Measurements from ENCODE around the gene PLCB2. TPM values are rescaled to one million over a fixed set of nuclear protein-coding genes. Genes with fewer than 3 reads are reported as not detected.

PLCB2 gene
- total and polyA plus RNA-seq, 5 donors: 11.5 to 28.9 (median 19.5) TPM

- intact Hi-C loops (cut with DNase I): loop anchor here in 3 of 4 donors (2.0 to 5.0 kb wide), 2 partner anchors 32 to 34 kb away; no protein-coding TSS in a partner anchor
- no peaks in the 10 kb centered on the region for H3K9me3 ChIP-seq (ENCODE audit: control insufficient read depth, low read length)
- DNase-seq (no peak), ATAC-seq (no peak)
- no peak overlapping the region for H3K4me3 ChIP-seq (ENCODE audit: low read length)
- no peaks in the 10 kb centered on the region for H3K27me3 ChIP-seq (ENCODE audit: control insufficient read depth, insufficient read depth)
- H3K27ac ChIP-seq (ENCODE audit: low read length): no peak overlapping the region
- H3K4me1 ChIP-seq (ENCODE audit: control insufficient read depth, insufficient read depth, low read length): no peaks in the 10 kb centered on the region
- 61% methylated on average over 3 of the region's 3 CpGs for WGBS
These were observed 3.3 kb upstream of the PLCB2 start for GRCh38 chr15:40310993-40311392.

GRCh38 chr15:40310001-40310959 lies 2.5 kb upstream of the PLCB2 start:
- DNase-seq (peak; percentile 61 to 87 (median 82)), ATAC-seq (peak; percentile 70)
- intact Hi-C loops (cut with DNase I): loop anchor here in 3 of 4 donors (2.0 to 5.0 kb wide), 2 partner anchors 31 to 33 kb away; no protein-coding TSS in a partner anchor
- Histone ChIP-seq H3K27me3 (ENCODE audit: control insufficient read depth, insufficient read depth) (no peaks in the 10 kb centered on the region), H3K9me3 (ENCODE audit: control insufficient read depth, low read length) (no peaks in the 10 kb centered on the region), H3K27ac (ENCODE audit: low read length) (no peak overlapping the region), H3K4me1 (ENCODE audit: control insufficient read depth, insufficient read depth, low read length) (no peaks in the 10 kb centered on the region), H3K4me3 (ENCODE audit: low read length) (no peak overlapping the region)
- 13% methylated on average over 4 of the region's 4 CpGs for WGBS

GRCh38 chr15:40309344-40309862 lies 1.7 kb upstream of the PLCB2 start:
- 66% methylated on average over 8 of the region's 8 CpGs for WGBS
- intact Hi-C loops (cut with DNase I): no loop called here
- Histone ChIP-seq H3K4me3 (ENCODE audit: low read length) (no peak overlapping the region), H3K4me1 (ENCODE audit: control insufficient read depth, insufficient read depth, low read length) (no peaks in the 10 kb centered on the region), H3K27ac (ENCODE audit: low read length) (no peak overlapping the region), H3K27me3 (ENCODE audit: control insufficient read depth, insufficient read depth) (no peaks in the 10 kb centered on the region), H3K9me3 (ENCODE audit: control insufficient read depth, low read length) (no peaks in the 10 kb centered on the region)
- no peak for ATAC-seq
- DNase-seq: no peak

- ATAC-seq (no peak), DNase-seq (peak in 1 of 3 donors; percentile 42)
- Histone ChIP-seq H3K4me1 (ENCODE audit: control insufficient read depth, insufficient read depth, low read length) (no peaks in the 10 kb centered on the region), H3K27me3 (ENCODE audit: control insufficient read depth, insufficient read depth) (no peaks in the 10 kb centered on the region), H3K4me3 (ENCODE audit: low read length) (no peak overlapping the region), H3K9me3 (ENCODE audit: control insufficient read depth, low read length) (no peaks in the 10 kb centered on the region), H3K27ac (ENCODE audit: low read length) (no peak overlapping the region)
- intact Hi-C loops (cut with DNase I): no loop called here
- 81% methylated on average over 7 of the region's 7 CpGs for WGBS
These were observed 827 bp downstream of the PLCB2 start for GRCh38 chr15:40306908-40307307.

- H3K4me1 ChIP-seq (ENCODE audit: control insufficient read depth, insufficient read depth, low read length): no peaks in the 10 kb centered on the region
- no peaks in the 10 kb centered on the region for H3K9me3 ChIP-seq (ENCODE audit: control insufficient read depth, low read length)
- 91% methylated on average over 5 of the region's 5 CpGs for WGBS
- no peak overlapping the region for H3K4me3 ChIP-seq (ENCODE audit: low read length)
- no peaks in the 10 kb centered on the region for H3K27me3 ChIP-seq (ENCODE audit: control insufficient read depth, insufficient read depth)
- DNase-seq: peak in 1 of 3 donors; percentile 48
- H3K27ac ChIP-seq (ENCODE audit: low read length): no peak overlapping the region
- intact Hi-C loops (cut with DNase I): no loop called here
- ATAC-seq: peak in 1 of 2 donors; percentile 2
These were observed 1.4 kb downstream of the PLCB2 start for GRCh38 chr15:40306371-40306770.

- H3K4me3 ChIP-seq (ENCODE audit: low read length): no peak overlapping the region
- intact Hi-C loops (cut with DNase I): no loop called here
- H3K27ac ChIP-seq (ENCODE audit: low read length): no peak overlapping the region
- no peaks in the 10 kb centered on the region for H3K4me1 ChIP-seq (ENCODE audit: control insufficient read depth, insufficient read depth, low read length)
- H3K27me3 ChIP-seq (ENCODE audit: control insufficient read depth, insufficient read depth): no peaks in the 10 kb centered on the region
- ATAC-seq (no peak), DNase-seq (no peak)
- 94% methylated on average over 4 of the region's 4 CpGs for WGBS
- no peaks in the 10 kb centered on the region for H3K9me3 ChIP-seq (ENCODE audit: control insufficient read depth, low read length)
These were observed 2.5 kb downstream of the PLCB2 start for GRCh38 chr15:40305281-40305680.

- no peak for ATAC-seq
- no peak overlapping the region for H3K27ac ChIP-seq (ENCODE audit: low read length)
- intact Hi-C loops (cut with DNase I): no loop called here
- H3K9me3 ChIP-seq (ENCODE audit: control insufficient read depth, low read length): no peaks in the 10 kb centered on the region
- no peaks in the 10 kb centered on the region for H3K4me1 ChIP-seq (ENCODE audit: control insufficient read depth, insufficient read depth, low read length)
- DNase-seq: no peak
- 92% methylated on average over 2 of the region's 2 CpGs for WGBS
- H3K27me3 ChIP-seq (ENCODE audit: control insufficient read depth, insufficient read depth): no peaks in the 10 kb centered on the region
- no peak overlapping the region for H3K4me3 ChIP-seq (ENCODE audit: low read length)
These were observed 4.2 kb downstream of the PLCB2 start for GRCh38 chr15:40303576-40303975.

GRCh38 chr15:40302981-40303380 lies 4.8 kb downstream of the PLCB2 start:
- intact Hi-C loops (cut with DNase I): no loop called here
- H3K27me3 ChIP-seq (ENCODE audit: control insufficient read depth, insufficient read depth): no peaks in the 10 kb centered on the region

GRCh38 chr15:40302288-40302886 lies 5.3 kb downstream of the PLCB2 start:
- Histone ChIP-seq H3K27me3 (ENCODE audit: control insufficient read depth, insufficient read depth) (no peaks in the 10 kb centered on the region), H3K4me3 (ENCODE audit: low read length) (no peak overlapping the region), H3K27ac (ENCODE audit: low read length) (no peak overlapping the region), H3K4me1 (ENCODE audit: control insufficient read depth, insufficient read depth, low read length) (no peaks in the 10 kb centered on the region), H3K9me3 (ENCODE audit: control insufficient read depth, low read length) (no peaks in the 10 kb centered on the region)
- WGBS: 88% methylated on average over 19 of the region's 19 CpGs
- ATAC-seq (no peak), DNase-seq (peak in 1 of 3 donors; percentile 61)
- intact Hi-C loops (cut with DNase I): no loop called here

More at GRCh38 chr15:40302981-40303380, 4.8 kb downstream of the PLCB2 start:
- H3K4me1 ChIP-seq (ENCODE audit: control insufficient read depth, insufficient read depth, low read length): no peaks in the 10 kb centered on the region
- H3K4me3 ChIP-seq (ENCODE audit: low read length): no peak overlapping the region
- DNase-seq (peak in 1 of 3 donors; percentile 65), ATAC-seq (no peak)
- WGBS: 55% methylated on average over 11 of the region's 11 CpGs
- no peaks in the 10 kb centered on the region for H3K9me3 ChIP-seq (ENCODE audit: control insufficient read depth, low read length)
- H3K27ac ChIP-seq (ENCODE audit: low read length): no peak overlapping the region

GRCh38 chr15:40301467-40302179 lies 6.1 kb downstream of the PLCB2 start:
- intact Hi-C loops (cut with DNase I): no loop called here
- 39% methylated on average over 12 of the region's 12 CpGs for whole genome bisulfite sequencing
- DNase-seq: peak in 1 of 3 donors; percentile 76
- H3K4me1 ChIP-seq (ENCODE audit: control insufficient read depth, insufficient read depth, low read length): no peaks in the 10 kb centered on the region
- peak; percentile 37 to 68 for ATAC-seq
- H3K27me3 ChIP-seq (ENCODE audit: control insufficient read depth, insufficient read depth): no peaks in the 10 kb centered on the region
- no peaks in the 10 kb centered on the region for H3K9me3 ChIP-seq (ENCODE audit: control insufficient read depth, low read length)
- no peak overlapping the region for H3K4me3 ChIP-seq (ENCODE audit: low read length)
- H3K27ac ChIP-seq (ENCODE audit: low read length): no peak overlapping the region
